Ovary (tissue), 9 donors: ENCODE measurements around the gene SAP30BP. TPM values are rescaled to one million over a fixed set of nuclear protein-coding genes. Genes with fewer than 3 reads are reported as not detected.

Experiments used
- DNase-seq, 5 donors: peaks; one replicate each; pipeline ENCODE4 v3.0.0-alpha.2; 2019 to 2020
- H3K27ac ChIP-seq, 2 donors: fragments of 200-600 bp; one replicate each; pipeline versions ENCODE4 v1.5.1 to v1.8.0; 2019 to 2022
- H3K27me3 ChIP-seq: fragments of 200-600 bp; one replicate; pipeline ENCODE4 v1.8.0; 2022
- H3K36me3 ChIP-seq: fragments of 200-600 bp; sonication (generic); one replicate; pipeline ENCODE4 v1.5.1; 2019
- H3K4me1 ChIP-seq: one replicate; pipeline ENCODE4 v1.8.1; 2013; ENCODE audit warnings: mild to moderate bottlenecking, moderate library complexity; ENCODE audit not compliant: insufficient read depth
- H3K4me3 ChIP-seq: fragments of 200-600 bp; sonication (generic); one replicate; pipeline ENCODE4 v1.5.1; 2017
- H3K9me3 ChIP-seq, 2 donors: fragments of 200-600 bp in 1 of 2; sonication (generic) in 1 of 2; one replicate each; pipeline versions ENCODE4 v1.5.1 to v1.8.1; 2013 to 2019; ENCODE audit warnings: mild to moderate bottlenecking in 1 of 2, moderate library complexity in 1 of 2
- CTCF ChIP-seq, 3 donors: fragments of 450-650 bp in 2 of 3; fragments of 200-600 bp in 1 of 3; IDR thresholded peaks; one replicate each; pipeline versions ENCODE4 v1.5.1 to v1.8.0; 2016 to 2022; ENCODE audit warnings: antibody characterized with exemption in 3 of 3, mild to moderate bottlenecking in 1 of 3
- EP300 ChIP-seq: sonication (generic); formaldehyde crosslinking; IDR thresholded peaks from one replicate; pipeline ENCODE4 v1.6.1; 2017; ENCODE audit warnings: antibody characterized with exemption
- POLR2A ChIP-seq: fragments of 450-650 bp; IDR thresholded peaks from one replicate; pipeline ENCODE4 v1.6.1; 2017; ENCODE audit warnings: antibody characterized with exemption, mild to moderate bottlenecking, moderate library complexity
- WGBS, 3 donors: extraction: QIAGEN DNeasy Blood & Tissue Kit in 1 of 3; methylation state at CpG; one replicate each; pipeline versions ENCODE4 v1.1.5 to v1.1.7; 2013 to 2017; 5-methylcytosine and 5-hydroxymethylcytosine counted together
- intact Hi-C, 4 donors: fragments of 100-400 bp; cut with DNase I; formaldehyde crosslinking; loops; one replicate each; pipeline versions ENCODE4 v1.11.0 to v1.15.1; 2022 to 2023
- polyA plus RNA-seq, 2 donors: library from polyadenylated mRNA; stranded (reverse); fragments of 200-250 nt in 1 of 2; fragments of 350-450 nt in 1 of 2; fragmentation: Illumina TruSeq in 1 of 2; extraction: RNeasy Lipid Tissue Mini Kit (QIAGEN cat#74804) in 1 of 2; gene quantifications; one replicate each; pipeline ENCODE4 v1.2.3, GENCODE V29; 2013 to 2014
- total RNA-seq, 7 donors: library from RNA; depleted of rRNA in 2 of 7; stranded (reverse); fragments of >200 nt in 2 of 7; fragmentation: NEBNext Ultra II Directional in 3 of 7; extraction: Animal tissue kit (Norgen Biotek cat#: 25700) in 3 of 7; gene quantifications; one replicate each; pipeline versions ENCODE4 v1.1.0 to v1.2.4, GENCODE V29; 2016 to 2023
- donor health status: DM: no; HTN: no; CAD: no; lungs with moderate emphysema.
- donor health status: DM: no; HTN: no; CAD: no.
- donor health status: Bipolar disorder and iron deficiency.
- donor health status: DM: yes; HTN: yes; CAD: no.
- donor health status: DM: no; HTN: no; CAD: no.
- donor health status: DM: yes; HTN: yes; CAD: no.

The SAP30BP gene
- total and polyA plus RNA-seq, 9 donors: 54.8 to 89.1 (median 81.7) TPM

GRCh38 chr17:75691801-75692626 lies 24.9 kb downstream of the SAP30BP start:
- H3K9me3 ChIP-seq: no peaks in the 10 kb centered on the region
- 84 to 87% (median 86%) methylated on average over 12 to 14 of the region's 14 CpGs for WGBS, 3 donors
- H3K4me1 ChIP-seq: no peaks in the 10 kb centered on the region
- no peaks in the 10 kb centered on the region for H3K36me3 ChIP-seq
- H3K4me3 ChIP-seq: no peak overlapping the region
- peak in 1 of 5 donors; percentile 25 for DNase-seq
- intact Hi-C loops: loop anchor here in 1 of 4 donors (5.0 kb wide), 1 partner anchor 50 kb away; no protein-coding TSS in a partner anchor
- TF ChIP-seq POLR2A (no peak), CTCF (IDR thresholded peaks at IDR 0.05) (no peak), EP300 (no peak)
- no peaks in the 10 kb centered on the region for H3K27me3 ChIP-seq
- no peak overlapping the region for H3K27ac ChIP-seq

- no peak overlapping the region for H3K4me3 ChIP-seq
- no peaks in the 10 kb centered on the region for H3K9me3 ChIP-seq
- H3K27me3 ChIP-seq: no peaks in the 10 kb centered on the region
- 87 to 89% (median 88%) methylated on average over 13 of the region's 13 CpGs for WGBS, 3 donors
- no peaks in the 10 kb centered on the region for H3K4me1 ChIP-seq
- H3K27ac ChIP-seq: no peak overlapping the region
- peak in 1 of 5 donors; percentile 17 for DNase-seq
- TF ChIP-seq EP300: no peak
- TF ChIP-seq POLR2A: no peak
- TF ChIP-seq CTCF (IDR thresholded peaks at IDR 0.05): no peak
- no peaks in the 10 kb centered on the region for H3K36me3 ChIP-seq
- intact Hi-C loops: loop anchor here in 1 of 4 donors (5.0 kb wide), 1 partner anchor 49 kb away; no protein-coding TSS in a partner anchor
Measured at GRCh38 chr17:75692976-75693375, 25.8 kb downstream of the SAP30BP start.

GRCh38 chr17:75693500-75694481 lies 26.7 kb downstream of the SAP30BP start:
- no peak for DNase-seq
- no peaks in the 10 kb centered on the region for H3K27me3 ChIP-seq
- no peak for TF ChIP-seq CTCF (IDR thresholded peaks at IDR 0.05)
- TF ChIP-seq EP300: no peak
- TF ChIP-seq POLR2A: no peak
- no peak overlapping the region for H3K27ac ChIP-seq
- 62 to 71% (median 69%) methylated on average over 19 of the region's 19 CpGs for WGBS, 3 donors
- H3K4me3 ChIP-seq: no peak overlapping the region
- H3K4me1 ChIP-seq: no peaks in the 10 kb centered on the region
- intact Hi-C loops: loop anchor here in 1 of 4 donors (5.0 kb wide), 1 partner anchor 49 kb away; no protein-coding TSS in a partner anchor
- H3K36me3 ChIP-seq: no peaks in the 10 kb centered on the region
- no peaks in the 10 kb centered on the region for H3K9me3 ChIP-seq

- intact Hi-C loops: loop anchor here in 1 of 4 donors (5.0 kb wide), 1 partner anchor 48 kb away; no protein-coding TSS in a partner anchor
- WGBS, 3 donors: 74 to 78% (median 74%) methylated on average over 14 of the region's 14 CpGs
- no peaks in the 10 kb centered on the region for H3K9me3 ChIP-seq
- no peak overlapping the region for H3K27ac ChIP-seq
- TF ChIP-seq POLR2A (no peak), EP300 (no peak), CTCF (IDR thresholded peaks at IDR 0.05) (no peak)
- no peaks in the 10 kb centered on the region for H3K36me3 ChIP-seq
- H3K4me3 ChIP-seq: no peak overlapping the region
- DNase-seq: no peak
- no peaks in the 10 kb centered on the region for H3K4me1 ChIP-seq
- H3K27me3 ChIP-seq: no peaks in the 10 kb centered on the region
Measured at GRCh38 chr17:75694536-75694935, 27.4 kb downstream of the SAP30BP start.
